ENCODE data around the gene LDLR. TPM values are rescaled to one million over a fixed set of nuclear protein-coding genes. Genes with fewer than 3 reads are reported as not detected.

The LDLR gene
- total and polyA plus RNA-seq, 2 donors (not counting 3 experiments of a cell fraction or from before 2014, with no cell fraction given), result 142 to 174 TPM

DNA sequence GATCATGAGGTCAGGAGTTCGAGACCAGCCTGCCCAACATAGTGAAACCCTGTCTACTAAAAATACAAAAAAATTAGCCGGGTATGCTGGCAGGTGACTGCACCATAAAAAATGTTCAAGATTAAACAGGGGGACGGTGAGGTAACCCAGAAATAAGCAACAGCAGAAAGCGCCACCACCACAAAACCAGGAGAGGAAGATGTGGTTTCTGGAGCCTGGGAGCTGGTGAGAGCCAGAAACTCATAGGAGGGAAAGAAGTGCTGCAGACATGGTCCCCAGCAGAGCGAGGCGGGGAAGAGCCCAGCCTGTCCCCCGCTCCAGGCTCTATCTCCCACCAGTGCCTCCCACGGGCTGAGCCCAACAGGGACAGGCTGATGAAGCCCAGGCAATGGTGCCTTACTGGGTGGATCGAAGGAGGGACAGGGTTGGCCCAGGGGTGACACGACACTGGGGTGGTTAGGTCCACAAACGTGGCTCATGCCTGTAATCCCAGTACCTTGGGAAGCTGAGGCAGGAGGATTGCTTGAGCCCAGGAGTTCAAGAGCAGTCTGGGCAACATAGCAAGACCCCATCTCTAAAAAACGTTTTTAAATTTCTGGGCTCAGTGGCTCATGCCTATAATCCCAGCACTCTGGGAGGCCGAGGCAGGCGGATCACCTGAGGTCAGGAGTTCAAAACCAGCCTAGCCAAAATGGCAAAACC is 47.3 kb downstream of the LDLR start:
- ChIA-PET POLR2A (no interaction called here), CTCF (interaction anchor here (1.0 to 1.6 kb wide), 4 partner anchors 10 to 101 kb away, joined by 3 to 6 read pairs (median 4); no protein-coding TSS in a partner anchor)
- dilution Hi-C loops (cut with MboI; ENCODE audit: extremely low pct_ligation_motif_present, low sequenced_read_pairs), result no loop called here
- no peak overlapping the region for H3K4me3 ChIP-seq (replicated peaks in 1 of 3; ENCODE audit: insufficient read depth in 1 of 3, low read depth in 1 of 3, low read length in 3 of 3)
- FAIRE-seq, result peak; percentile 35
- H4K20me1 ChIP-seq (replicated peaks; ENCODE audit: control insufficient read depth, extremely low read depth, insufficient read depth, low read length), result no peaks in the 10 kb centered on the region
- peaks cover 8 to 12% of the 10 kb centered on the region in 2 experiments for H3K36me3 ChIP-seq (ENCODE audit: control insufficient read depth in 2 of 2, extremely low read depth in 1 of 2, insufficient read depth in 2 of 2, low read length in 2 of 2)
- no peak for DNase-seq (ENCODE audit: low read depth, low spot score)
- no peak overlapping the region for H3K9ac ChIP-seq (replicated peaks; ENCODE audit: extremely low read depth, insufficient read depth, low read length)
- no peaks in the 10 kb centered on the region for H3K9me1 ChIP-seq (replicated peaks; ENCODE audit: control insufficient read depth, extremely low read depth, insufficient read depth, low read length)
- H3K4me2 ChIP-seq (ENCODE audit: insufficient read depth, low read length), result no peak overlapping the region
- no peaks in the 10 kb centered on the region for H3K79me2 ChIP-seq (ENCODE audit: control insufficient read depth, insufficient read depth, low read length)
- intact Hi-C loops (cut with micrococcal nuclease), result no loop called here
- no peak overlapping the region for H3K27ac ChIP-seq (ENCODE audit: insufficient read depth, low read depth, low read length)
- TF ChIP-seq POLR2AphosphoS5 (IDR thresholded peaks at IDR 0.05; ENCODE audit: insufficient read depth, low read depth, low read length) (no peak), MYC (IDR thresholded peaks at IDR 0.05; ENCODE audit: low read depth, low read length) (no peak), EZH2 (IDR thresholded peaks at IDR 0.05; ENCODE audit: borderline replicate concordance, low read depth, low read length, severe bottlenecking) (no peak), JUN (IDR thresholded peaks at IDR 0.05; ENCODE audit: borderline replicate concordance, insufficient read depth, insufficient read length, low read depth) (no peak), GATA2 (IDR thresholded peaks at IDR 0.05; ENCODE audit: insufficient read depth, insufficient read length, low read depth, low read length) (no peak), FOS (IDR thresholded peaks at IDR 0.05; ENCODE audit: borderline replicate concordance, insufficient read depth, low read length) (no peak), POLR2A (IDR thresholded peaks at IDR 0.05; ENCODE audit: low read depth, low read length) (no peak)
- TF ChIP-seq, protein P1, sequence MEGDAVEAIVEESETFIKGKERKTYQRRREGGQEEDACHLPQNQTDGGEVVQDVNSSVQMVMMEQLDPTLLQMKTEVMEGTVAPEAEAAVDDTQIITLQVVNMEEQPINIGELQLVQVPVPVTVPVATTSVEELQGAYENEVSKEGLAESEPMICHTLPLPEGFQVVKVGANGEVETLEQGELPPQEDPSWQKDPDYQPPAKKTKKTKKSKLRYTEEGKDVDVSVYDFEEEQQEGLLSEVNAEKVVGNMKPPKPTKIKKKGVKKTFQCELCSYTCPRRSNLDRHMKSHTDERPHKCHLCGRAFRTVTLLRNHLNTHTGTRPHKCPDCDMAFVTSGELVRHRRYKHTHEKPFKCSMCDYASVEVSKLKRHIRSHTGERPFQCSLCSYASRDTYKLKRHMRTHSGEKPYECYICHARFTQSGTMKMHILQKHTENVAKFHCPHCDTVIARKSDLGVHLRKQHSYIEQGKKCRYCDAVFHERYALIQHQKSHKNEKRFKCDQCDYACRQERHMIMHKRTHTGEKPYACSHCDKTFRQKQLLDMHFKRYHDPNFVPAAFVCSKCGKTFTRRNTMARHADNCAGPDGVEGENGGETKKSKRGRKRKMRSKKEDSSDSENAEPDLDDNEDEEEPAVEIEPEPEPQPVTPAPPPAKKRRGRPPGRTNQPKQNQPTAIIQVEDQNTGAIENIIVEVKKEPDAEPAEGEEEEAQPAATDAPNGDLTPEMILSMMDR (IDR thresholded peaks at IDR 0.05; ENCODE audit: extremely low read depth in 1 of 2, insufficient read depth in 1 of 2, low read depth in 1 of 2, low read length in 2 of 2), result no peak
- TF ChIP-seq, protein P2, sequence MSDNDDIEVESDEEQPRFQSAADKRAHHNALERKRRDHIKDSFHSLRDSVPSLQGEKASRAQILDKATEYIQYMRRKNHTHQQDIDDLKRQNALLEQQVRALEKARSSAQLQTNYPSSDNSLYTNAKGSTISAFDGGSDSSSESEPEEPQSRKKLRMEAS (IDR thresholded peaks at IDR 0.05; ENCODE audit: insufficient read depth, insufficient read length), result no peak
- no peak overlapping the region for H2AFZ ChIP-seq (ENCODE audit: low read depth, low read length)
- H3K9me3 ChIP-seq (replicated peaks; ENCODE audit: control insufficient read depth, insufficient read depth, low read length), result no peaks in the 10 kb centered on the region
- peaks cover 27% of the 10 kb centered on the region for H3K4me1 ChIP-seq (ENCODE audit: control insufficient read depth, extremely low read depth, insufficient read depth, low read length)
- BruUV-seq (replicated peaks), result no TSS peak
- H3K27me3 ChIP-seq (ENCODE audit: control insufficient read depth in 2 of 2, insufficient read depth in 2 of 2, low read length in 2 of 2), result no peaks in the 10 kb centered on the region

Data from endothelial cell of umbilical vein (primary cell).